Ishikawa (cell line): ENCODE results near the gene DPEP2NB.

Experiments
- CEBPB ChIP-seq: IDR thresholded peaks from 2 replicates; pipeline ENCODE4 v1.6.1; 2012
- CREB1 ChIP-seq: IDR thresholded peaks from 2 replicates; pipeline ENCODE4 v1.6.1; 2012; ENCODE audit warnings: low read depth
- EGR1 ChIP-seq: IDR thresholded peaks from 2 replicates; pipeline ENCODE4 v1.6.1; 2012
- EP300 ChIP-seq: IDR thresholded peaks from 2 replicates; pipeline ENCODE4 v1.6.1; 2012; ENCODE audit warnings: borderline replicate concordance
- FOXM1 ChIP-seq: IDR thresholded peaks from 2 replicates; pipeline ENCODE4 v1.6.1; 2012; ENCODE audit warnings: low read depth, borderline replicate concordance
- NFIC ChIP-seq: IDR thresholded peaks from 2 replicates; pipeline ENCODE4 v1.6.1; 2012
- RAD21 ChIP-seq: IDR thresholded peaks from 2 replicates; pipeline ENCODE4 v1.6.1; 2012; ENCODE audit warnings: low read depth
- TAF1 ChIP-seq: IDR thresholded peaks from 2 replicates; pipeline ENCODE4 v1.6.1; 2012; ENCODE audit warnings: low read depth, mild to moderate bottlenecking
- TCF12 ChIP-seq: IDR thresholded peaks from 2 replicates; pipeline ENCODE4 v1.6.1; 2012; ENCODE audit warnings: low read depth
- TEAD4 ChIP-seq: IDR thresholded peaks from 2 replicates; pipeline ENCODE4 v1.6.1; 2012
- YY1 ChIP-seq: IDR thresholded peaks from 2 replicates; pipeline ENCODE4 v1.6.1; 2012; ENCODE audit warnings: low read depth
- ZBTB7A ChIP-seq: IDR thresholded peaks from 2 replicates; pipeline ENCODE4 v1.6.1; 2012; ENCODE audit warnings: low read depth
- TF ChIP-seq, protein P1 (sequence below): IDR thresholded peaks from 2 replicates; pipeline ENCODE4 v1.6.1; 2012; ENCODE audit warnings: low read depth, mild to moderate bottlenecking
- TF ChIP-seq, protein P2 (sequence below): IDR thresholded peaks from 2 replicates; pipeline ENCODE4 v1.6.1; 2012
- TF ChIP-seq, protein P3 (sequence below): IDR thresholded peaks from 2 replicates; pipeline ENCODE4 v1.6.1; 2012

DPEP2NB gene, protein sequence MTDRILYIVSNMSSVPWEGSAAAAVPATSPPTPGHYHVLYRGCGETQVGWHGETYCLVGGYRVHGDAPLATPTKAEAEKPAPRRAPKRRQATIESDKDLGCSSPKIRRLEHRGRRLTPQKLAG

DNA sequence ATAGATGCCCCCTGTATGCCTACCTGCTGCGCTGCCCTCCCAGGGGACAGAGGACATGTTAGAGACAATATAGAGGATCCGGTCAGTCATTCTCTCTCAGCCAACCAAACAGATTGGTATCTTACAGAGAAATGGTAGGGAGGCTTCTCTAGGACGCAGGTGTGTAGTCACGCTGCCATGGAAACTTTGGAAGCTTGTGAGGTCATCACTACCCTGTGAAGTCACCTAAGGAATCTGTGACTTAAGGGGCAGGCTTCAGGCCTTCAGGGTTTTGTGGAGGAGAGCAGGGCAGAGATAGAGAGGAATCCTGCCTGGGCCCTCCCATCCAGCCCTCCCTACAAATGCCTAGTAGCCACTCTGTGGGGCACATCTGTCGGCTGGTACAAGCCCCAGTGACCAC, at the start of gene DPEP2NB:
TSS of gene DPEP2NB (minus strand) at position 231 of the 400 bp plus-strand sequence. CDS start at position 90, 141 bp downstream.
- no peak for TF ChIP-seq NFIC
- no peak for TF ChIP-seq CREB1
- TF ChIP-seq FOXM1: no peak
- TF ChIP-seq EGR1: no peak
- TF ChIP-seq CEBPB: no peak
- TF ChIP-seq TCF12: no peak
- TF ChIP-seq TEAD4: no peak
- TF ChIP-seq, protein P1, sequence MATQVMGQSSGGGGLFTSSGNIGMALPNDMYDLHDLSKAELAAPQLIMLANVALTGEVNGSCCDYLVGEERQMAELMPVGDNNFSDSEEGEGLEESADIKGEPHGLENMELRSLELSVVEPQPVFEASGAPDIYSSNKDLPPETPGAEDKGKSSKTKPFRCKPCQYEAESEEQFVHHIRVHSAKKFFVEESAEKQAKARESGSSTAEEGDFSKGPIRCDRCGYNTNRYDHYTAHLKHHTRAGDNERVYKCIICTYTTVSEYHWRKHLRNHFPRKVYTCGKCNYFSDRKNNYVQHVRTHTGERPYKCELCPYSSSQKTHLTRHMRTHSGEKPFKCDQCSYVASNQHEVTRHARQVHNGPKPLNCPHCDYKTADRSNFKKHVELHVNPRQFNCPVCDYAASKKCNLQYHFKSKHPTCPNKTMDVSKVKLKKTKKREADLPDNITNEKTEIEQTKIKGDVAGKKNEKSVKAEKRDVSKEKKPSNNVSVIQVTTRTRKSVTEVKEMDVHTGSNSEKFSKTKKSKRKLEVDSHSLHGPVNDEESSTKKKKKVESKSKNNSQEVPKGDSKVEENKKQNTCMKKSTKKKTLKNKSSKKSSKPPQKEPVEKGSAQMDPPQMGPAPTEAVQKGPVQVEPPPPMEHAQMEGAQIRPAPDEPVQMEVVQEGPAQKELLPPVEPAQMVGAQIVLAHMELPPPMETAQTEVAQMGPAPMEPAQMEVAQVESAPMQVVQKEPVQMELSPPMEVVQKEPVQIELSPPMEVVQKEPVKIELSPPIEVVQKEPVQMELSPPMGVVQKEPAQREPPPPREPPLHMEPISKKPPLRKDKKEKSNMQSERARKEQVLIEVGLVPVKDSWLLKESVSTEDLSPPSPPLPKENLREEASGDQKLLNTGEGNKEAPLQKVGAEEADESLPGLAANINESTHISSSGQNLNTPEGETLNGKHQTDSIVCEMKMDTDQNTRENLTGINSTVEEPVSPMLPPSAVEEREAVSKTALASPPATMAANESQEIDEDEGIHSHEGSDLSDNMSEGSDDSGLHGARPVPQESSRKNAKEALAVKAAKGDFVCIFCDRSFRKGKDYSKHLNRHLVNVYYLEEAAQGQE: no peak
- TF ChIP-seq, protein P2, sequence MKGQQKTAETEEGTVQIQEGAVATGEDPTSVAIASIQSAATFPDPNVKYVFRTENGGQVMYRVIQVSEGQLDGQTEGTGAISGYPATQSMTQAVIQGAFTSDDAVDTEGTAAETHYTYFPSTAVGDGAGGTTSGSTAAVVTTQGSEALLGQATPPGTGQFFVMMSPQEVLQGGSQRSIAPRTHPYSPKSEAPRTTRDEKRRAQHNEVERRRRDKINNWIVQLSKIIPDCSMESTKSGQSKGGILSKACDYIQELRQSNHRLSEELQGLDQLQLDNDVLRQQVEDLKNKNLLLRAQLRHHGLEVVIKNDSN: no peak
- no peak for TF ChIP-seq YY1
- no peak for TF ChIP-seq ZBTB7A
- TF ChIP-seq TAF1: no peak
- no peak for TF ChIP-seq EP300
- TF ChIP-seq RAD21: no peak
- TF ChIP-seq, protein P3, sequence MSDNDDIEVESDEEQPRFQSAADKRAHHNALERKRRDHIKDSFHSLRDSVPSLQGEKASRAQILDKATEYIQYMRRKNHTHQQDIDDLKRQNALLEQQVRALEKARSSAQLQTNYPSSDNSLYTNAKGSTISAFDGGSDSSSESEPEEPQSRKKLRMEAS: no peak

DNA sequence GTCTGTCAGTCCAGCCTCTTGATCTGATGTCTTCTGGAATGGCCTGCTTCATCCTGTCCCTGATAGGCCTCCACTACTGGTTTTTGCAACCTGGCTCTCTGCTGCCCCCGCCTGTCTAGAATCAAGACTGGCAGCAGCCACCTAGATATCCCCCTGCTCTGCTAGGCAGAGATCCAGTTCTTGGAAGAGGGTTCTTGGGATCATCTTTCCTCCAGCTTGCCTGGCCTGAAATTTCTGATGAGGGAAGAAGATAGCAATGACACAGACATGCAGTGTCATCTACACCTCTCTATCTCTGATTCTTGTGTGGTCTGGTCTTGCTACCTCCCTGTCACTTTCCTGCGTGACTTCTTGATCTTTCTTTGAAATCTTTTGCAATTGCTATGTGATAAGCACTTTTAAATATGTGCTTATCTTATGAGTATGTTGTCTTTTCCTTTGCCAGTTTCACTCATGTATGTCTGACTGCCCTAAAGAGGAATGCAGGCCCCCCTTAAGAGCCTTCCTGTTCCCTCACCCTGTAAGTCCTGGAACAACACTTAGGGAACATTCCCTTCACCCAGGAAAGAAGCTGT, 49.2 kb upstream of the DPEP2NB start:
- TF ChIP-seq CEBPB (no peak), TEAD4 (no peak), RAD21 (peak; percentile 72)

DNA sequence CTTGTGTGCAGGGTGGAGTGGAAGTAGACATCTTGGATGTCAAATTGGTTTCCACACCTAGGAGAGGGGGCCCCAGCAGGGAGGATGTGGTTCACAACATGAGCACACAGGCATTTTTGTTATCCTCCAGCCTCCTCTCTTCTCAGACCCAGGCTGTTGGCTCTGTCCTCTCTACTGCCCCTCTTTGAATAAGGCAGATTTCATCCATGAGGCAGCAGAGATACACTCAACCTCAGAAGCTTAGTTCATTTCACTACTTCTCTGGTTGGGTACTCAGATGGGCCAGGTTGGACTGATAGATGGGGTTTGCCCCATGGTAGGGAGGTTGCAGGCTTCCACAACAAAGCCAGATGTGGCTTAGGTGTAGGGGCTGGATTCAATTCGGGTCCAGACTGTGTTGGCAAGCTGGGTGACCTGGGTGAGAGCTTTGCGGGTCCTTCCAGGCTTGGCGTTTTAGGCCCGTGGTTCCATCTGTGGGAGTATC, 47.2 kb upstream of the DPEP2NB start:
- TF ChIP-seq CEBPB: no peak
- TF ChIP-seq, protein P1: no peak
- TF ChIP-seq TAF1: no peak
- no peak for TF ChIP-seq ZBTB7A
- no peak for TF ChIP-seq TEAD4
- TF ChIP-seq, protein P3: no peak
- no peak for TF ChIP-seq FOXM1
- TF ChIP-seq NFIC: no peak
- no peak for TF ChIP-seq EGR1
- TF ChIP-seq YY1: no peak

DNA sequence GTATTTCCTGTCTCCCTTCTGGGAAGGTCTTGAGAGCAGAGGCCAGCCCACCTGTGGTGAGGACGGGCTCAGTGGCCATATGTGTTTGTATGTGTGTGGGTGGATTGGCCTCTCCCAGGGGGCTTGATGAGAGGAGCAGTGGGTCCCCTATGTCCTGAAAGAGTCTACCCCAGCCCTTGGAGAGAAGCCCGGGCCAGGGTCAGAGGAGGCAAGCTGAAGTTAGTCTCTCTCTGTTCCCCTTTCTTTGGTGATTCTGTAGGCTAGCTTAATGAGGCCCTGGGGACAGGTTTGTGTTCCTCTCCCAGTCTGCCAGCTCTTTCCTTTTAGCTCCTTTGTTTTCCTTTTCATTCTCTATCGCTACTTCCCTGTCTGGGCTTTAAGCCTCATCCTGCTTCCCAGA, 45.7 kb upstream of the DPEP2NB start:
- TF ChIP-seq TCF12 (no peak), TAF1 (no peak), CEBPB (no peak), FOXM1 (no peak), YY1 (no peak), RAD21 (no peak), EP300 (no peak), ZBTB7A (no peak), NFIC (no peak), EGR1 (no peak), CREB1 (no peak), TEAD4 (no peak)
- TF ChIP-seq, protein P2: no peak
- TF ChIP-seq, protein P3: no peak
- TF ChIP-seq, protein P1: no peak
